ENCODE results near the gene UCP3.

The UCP3 gene

DNA sequence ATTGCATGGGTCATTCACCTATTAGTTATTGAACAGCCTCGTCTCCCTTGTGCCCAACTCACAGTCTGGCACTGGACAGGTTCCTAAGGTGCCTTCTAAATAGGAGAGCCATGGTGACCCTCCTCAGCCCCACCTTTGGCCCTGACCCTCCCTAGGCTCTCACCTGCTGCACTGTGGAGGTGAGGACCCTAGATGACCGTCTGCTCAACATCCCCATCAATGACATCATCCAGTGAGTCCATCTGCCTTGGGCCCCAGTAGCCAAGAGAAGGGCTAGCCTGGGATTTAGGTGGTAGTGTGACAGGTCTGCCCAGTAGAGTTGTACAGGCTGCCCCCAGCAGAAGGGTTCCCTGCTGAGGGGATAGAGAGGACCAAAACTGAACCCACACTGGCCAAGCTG is 39.8 kb downstream of the UCP3 start:
- Mint-ChIP-seq H3K4me3 (no peak overlapping the region), H3K4me1 (peaks cover 12% of the 10 kb centered on the region), H3K9me3 (no peaks in the 10 kb centered on the region), H3K27me3 (ENCODE audit: low read depth, poor library complexity) (peaks cover 10% of the 10 kb centered on the region), H3K27ac (no peak overlapping the region), H3K36me3 (ENCODE audit: low read depth) (no peaks in the 10 kb centered on the region)
- DNase-seq, result no peak
- no peak for TF ChIP-seq CTCF (IDR thresholded peaks at IDR 0.05)

DNA sequence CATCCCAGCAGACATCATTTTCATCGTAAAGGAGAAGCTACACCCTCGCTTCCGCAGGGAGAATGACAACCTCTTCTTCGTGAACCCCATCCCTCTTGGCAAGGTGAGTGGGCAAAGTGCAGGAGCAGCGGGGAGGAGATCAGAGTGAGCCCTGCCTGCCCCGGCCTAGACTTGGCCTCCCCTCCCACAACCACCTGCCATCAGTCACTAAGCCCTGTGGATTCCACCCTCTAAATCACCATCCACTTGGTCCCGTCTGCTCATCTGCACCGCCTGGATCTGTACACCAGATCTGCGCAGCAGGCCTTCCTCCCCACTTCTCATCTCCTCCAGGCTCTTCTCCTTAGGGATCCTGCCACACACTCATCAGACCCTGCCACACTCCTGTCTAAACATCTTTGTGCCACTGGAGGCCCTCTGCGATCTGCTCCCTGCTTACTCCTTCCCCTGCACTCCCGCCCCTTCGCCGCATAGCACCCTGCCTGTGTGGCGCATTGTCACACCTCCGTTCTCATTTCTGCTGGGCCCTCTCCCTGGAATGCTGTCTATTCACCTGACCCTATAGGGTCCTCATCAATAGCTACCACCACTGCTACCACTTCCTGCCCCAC is 40.4 kb downstream of the UCP3 start:
- DNase-seq, result no peak
- no peak overlapping the region for H3K27ac Mint-ChIP-seq
- H3K4me1 Mint-ChIP-seq, result peaks cover 14% of the 10 kb centered on the region
- TF ChIP-seq CTCF (IDR thresholded peaks at IDR 0.05), result no peak
- no peaks in the 10 kb centered on the region for H3K9me3 Mint-ChIP-seq
- no peak overlapping the region for H3K4me3 Mint-ChIP-seq
- no peaks in the 10 kb centered on the region for H3K36me3 Mint-ChIP-seq (ENCODE audit: low read depth)
- H3K27me3 Mint-ChIP-seq (ENCODE audit: low read depth, poor library complexity), result peaks cover 10% of the 10 kb centered on the region

DNA sequence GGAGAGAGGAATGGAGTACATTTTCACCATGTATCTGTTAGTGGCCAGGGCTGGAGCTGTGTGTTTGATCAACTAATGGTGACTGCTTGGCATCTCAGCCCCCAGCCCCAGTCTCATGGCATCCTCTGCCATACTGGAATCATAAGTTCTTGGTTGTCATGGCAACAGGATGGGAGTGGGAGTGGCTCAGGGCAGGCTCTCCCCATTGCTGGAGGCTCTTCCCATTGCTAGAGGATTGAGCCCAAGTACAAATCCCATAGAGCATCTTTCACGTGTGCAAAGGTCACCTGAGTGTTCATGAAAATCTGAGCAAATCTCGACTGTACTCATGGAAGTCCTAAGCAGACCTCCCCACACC is 43.1 kb downstream of the UCP3 start:
- no peak for TF ChIP-seq CTCF (IDR thresholded peaks at IDR 0.05)
- DNase-seq, result no peak
- no peaks in the 10 kb centered on the region for H3K36me3 Mint-ChIP-seq (ENCODE audit: low read depth)
- peaks cover 15% of the 10 kb centered on the region for H3K27me3 Mint-ChIP-seq (ENCODE audit: low read depth, poor library complexity)
- no peaks in the 10 kb centered on the region for H3K9me3 Mint-ChIP-seq
- H3K4me1 Mint-ChIP-seq, result peaks cover 14% of the 10 kb centered on the region
- no peak overlapping the region for H3K4me3 Mint-ChIP-seq
- H3K27ac Mint-ChIP-seq, result peak overlapping the region; percentile 86

- H3K36me3 Mint-ChIP-seq (ENCODE audit: low read depth), result no peaks in the 10 kb centered on the region
- no peak overlapping the region for H3K4me3 Mint-ChIP-seq
- peaks cover 15% of the 10 kb centered on the region for H3K27me3 Mint-ChIP-seq (ENCODE audit: low read depth, poor library complexity)
- no peak for DNase-seq
- H3K9me3 Mint-ChIP-seq, result no peaks in the 10 kb centered on the region
- H3K27ac Mint-ChIP-seq, result no peak overlapping the region
- peaks cover 14% of the 10 kb centered on the region for H3K4me1 Mint-ChIP-seq
- no peak for TF ChIP-seq CTCF (IDR thresholded peaks at IDR 0.05)
Observed at GRCh38 chr11:73965076-73965763, 43.7 kb downstream of the UCP3 start.

- no peaks in the 10 kb centered on the region for H3K9me3 Mint-ChIP-seq
- no peak for DNase-seq
- H3K27ac Mint-ChIP-seq, result no peak overlapping the region
- H3K4me1 Mint-ChIP-seq, result peaks cover 14% of the 10 kb centered on the region
- no peak for TF ChIP-seq CTCF (IDR thresholded peaks at IDR 0.05)
- H3K36me3 Mint-ChIP-seq (ENCODE audit: low read depth), result no peaks in the 10 kb centered on the region
- H3K27me3 Mint-ChIP-seq (ENCODE audit: low read depth, poor library complexity), result peaks cover 15% of the 10 kb centered on the region
- no peak overlapping the region for H3K4me3 Mint-ChIP-seq
Observed at GRCh38 chr11:73963861-73964260, 45.0 kb downstream of the UCP3 start.
